HG02973 (cell line): ENCODE results near the gene CLEC11A.

Experiments used
- ATAC-seq: cut with Tn5 transposase; IDR thresholded peaks from one replicate; pipeline ENCODE4 v1.9.1; 2021; ENCODE audit warnings: moderate library complexity; ENCODE audit not compliant: unreplicated experiment

CLEC11A gene, protein sequence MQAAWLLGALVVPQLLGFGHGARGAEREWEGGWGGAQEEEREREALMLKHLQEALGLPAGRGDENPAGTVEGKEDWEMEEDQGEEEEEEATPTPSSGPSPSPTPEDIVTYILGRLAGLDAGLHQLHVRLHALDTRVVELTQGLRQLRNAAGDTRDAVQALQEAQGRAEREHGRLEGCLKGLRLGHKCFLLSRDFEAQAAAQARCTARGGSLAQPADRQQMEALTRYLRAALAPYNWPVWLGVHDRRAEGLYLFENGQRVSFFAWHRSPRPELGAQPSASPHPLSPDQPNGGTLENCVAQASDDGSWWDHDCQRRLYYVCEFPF

DNA sequence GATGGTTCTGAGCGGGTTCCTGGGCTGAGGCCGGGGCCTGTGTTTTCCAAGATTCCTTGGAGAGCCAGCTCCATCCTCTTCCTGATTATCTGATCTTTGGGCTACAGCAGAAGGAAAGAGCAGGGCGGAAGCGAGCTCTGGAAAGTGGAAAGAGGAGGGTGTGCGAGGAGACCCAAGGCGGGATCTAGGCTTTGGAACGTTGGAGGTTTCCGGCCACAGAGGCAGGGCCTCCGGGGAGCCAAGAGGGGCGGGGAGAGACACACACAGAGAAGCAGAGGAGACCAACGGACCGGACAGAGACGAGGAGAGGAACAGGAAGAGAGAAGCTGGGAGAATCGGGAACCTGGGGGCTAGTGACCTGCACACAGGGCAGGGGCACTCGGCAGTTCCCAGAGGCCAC lies at the start of gene CLEC11A:
Gene CLEC11A, plus strand, starts transcription at position 296 of the 400 bp plus-strand sequence. CDS start 162 bp downstream, outside the sequence.
- ATAC-seq: no peak

DNA sequence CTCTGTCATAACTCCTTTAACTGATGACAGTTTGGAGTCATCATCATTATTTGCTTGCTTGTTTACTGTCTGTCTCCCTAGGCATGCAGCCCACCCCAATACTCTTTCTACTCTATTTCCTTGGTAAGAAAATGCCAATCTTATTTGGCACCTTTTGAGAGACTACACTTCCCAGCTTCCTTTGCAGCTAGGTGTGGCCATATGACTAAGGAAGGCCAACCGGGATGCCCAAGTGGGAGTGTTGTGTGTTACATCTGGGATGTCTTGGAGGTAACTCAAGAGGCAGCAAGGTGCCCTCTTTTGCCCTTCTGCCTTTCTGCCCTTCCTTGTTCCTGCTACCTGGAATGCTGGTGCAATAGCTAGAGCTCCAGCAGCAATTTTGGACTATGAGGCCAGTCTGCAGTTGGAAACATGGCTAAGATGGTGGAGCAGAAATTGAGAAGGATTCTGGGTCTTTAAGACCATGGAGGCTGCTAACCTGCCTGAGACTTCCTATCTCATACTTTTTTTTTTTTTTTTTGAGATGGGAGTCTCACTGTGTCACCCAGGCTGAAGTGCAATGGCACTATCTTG lies 46.5 kb upstream of the CLEC11A start:
- ATAC-seq: no peak

DNA sequence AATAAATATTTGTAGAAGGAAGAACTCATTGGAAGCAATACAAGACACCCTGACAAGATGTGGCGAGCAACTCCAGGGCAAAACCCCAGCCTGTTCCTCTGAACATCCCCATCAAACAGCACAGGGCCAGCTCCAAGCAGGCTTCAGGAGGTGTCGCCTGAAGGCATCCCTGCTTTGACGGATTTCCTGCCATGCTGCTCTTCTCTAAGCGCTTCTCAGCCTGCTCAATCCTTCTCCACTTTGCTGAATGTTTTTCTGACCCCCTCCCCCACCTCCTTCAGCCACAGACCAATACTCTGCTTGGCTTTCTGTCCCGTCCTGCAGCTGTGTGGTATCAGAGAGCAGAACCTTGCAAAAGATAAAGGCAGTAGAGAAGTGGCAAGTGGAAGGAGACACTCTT lies 45.5 kb upstream of the CLEC11A start:
- ATAC-seq: no peak

DNA sequence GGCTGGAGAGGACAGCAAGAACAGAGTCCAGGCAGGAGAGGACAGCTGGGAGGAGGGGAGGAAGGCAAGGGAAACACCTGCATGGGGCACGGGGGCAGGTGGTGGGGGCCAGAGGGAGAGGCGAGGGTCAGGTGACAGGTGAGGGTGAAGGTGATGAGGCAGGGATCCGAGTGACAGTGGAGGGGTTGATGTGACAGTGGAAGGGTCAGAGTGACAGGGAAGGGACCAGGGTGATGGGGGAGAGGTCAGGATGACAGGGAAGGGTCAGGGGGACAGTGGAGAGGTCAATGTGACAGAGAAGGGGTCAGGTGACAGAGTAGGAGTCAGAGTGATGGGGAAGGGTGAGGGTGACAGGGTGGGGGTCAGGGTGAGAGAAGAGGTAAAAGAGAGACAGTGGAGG lies 44.8 kb upstream of the CLEC11A start:
- no peak for ATAC-seq

DNA sequence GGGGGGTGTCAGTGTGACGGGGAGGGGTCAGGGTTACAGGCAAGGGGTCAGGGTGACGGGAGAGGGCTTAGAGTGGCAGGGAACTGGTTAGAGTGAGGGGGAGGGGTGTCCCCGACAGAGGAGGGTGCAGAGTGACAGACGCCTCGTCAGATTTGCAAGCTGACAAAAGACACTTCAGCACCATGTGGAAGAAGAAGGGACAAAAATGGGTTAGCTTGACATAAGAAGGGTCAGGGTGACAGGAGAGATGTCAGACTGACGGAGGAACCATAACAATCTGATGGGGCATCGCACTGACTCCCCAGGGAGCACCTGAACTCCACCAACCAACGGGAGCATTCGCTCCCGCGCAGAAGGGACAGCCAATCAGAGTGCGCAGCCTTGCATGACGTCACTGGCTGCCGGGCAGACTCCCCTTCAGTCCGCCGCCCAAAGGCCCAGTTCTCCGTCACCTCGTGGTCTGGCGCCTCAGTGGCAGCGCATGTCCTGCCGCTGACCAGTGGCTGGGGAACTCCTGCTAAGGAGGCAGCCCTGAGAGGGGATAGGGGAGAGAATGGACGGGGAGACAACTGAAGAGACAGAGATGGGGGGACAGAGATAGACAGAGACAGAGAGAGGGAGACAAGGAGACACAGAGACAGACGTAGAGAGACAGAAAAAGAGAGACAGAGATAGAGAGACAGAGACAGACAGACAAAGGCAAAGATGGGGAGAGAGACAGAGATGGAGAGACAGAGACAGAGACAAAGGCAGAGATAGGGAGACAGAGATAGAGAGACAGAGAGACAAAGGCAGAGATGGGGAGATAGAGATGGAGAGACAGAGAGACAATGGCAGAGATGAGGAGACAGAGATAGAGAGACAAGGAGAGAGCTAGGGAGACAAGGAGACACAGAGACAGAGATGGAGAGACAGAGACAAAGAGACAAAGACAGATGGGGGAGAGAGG lies 43.7 kb upstream of the CLEC11A start:
- ATAC-seq: no peak

DNA sequence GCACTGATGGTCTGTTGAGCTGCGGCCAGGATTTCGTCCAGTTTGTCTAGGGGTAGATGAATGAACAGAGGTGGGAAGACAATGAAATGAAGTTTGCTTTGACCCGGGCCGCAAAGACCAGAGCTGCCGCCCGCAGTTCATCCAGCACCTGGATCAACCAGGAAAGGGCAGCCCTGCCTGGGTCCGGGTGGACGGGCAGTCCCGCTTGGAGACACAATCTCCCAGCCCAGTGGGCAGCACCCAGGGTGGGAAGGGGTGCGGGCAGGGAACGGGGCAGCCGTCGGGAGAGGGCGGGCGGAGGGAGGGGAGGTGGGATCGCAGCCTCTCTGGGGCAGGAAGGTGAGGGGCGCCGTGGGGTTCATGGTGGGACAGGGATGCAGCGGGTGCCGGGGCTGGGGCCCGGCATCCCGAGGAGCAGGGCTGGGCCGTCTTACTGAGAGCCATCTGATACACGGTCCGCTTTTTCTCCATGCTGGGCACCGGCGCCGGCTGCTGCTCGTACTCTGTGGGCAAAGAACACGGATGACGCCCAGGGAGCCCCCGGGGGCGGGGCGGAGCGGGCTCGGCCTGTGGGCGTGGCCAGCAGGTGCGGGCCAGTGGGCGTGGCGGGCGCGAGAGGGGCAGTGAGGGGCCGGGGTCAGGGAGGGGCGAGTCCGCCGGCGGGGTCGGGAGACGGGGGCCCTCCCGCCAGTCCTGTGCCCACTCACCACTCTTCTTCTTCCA lies 36.7 kb upstream of the CLEC11A start:
- no peak for ATAC-seq

DNA sequence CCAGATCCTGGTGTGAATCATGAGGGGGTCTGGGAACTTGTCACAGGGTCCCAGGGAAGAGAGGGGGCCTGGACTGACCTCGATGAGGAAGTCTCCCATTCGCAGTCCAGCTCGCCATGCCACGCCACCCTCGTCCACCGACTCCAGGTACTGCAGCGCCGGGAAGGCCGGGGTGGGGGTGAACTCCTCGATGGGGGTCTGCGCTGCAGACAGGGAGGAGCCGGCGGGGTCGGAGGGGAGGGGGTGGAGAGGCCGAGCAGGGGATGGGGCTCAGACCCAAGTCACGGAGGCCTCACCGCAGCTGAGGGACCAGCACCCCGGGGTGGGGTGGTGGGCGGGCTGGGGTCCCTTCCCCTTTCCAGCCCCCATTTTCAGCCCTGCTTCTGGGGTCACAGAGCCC lies 34.4 kb upstream of the CLEC11A start:
- no peak for ATAC-seq

DNA sequence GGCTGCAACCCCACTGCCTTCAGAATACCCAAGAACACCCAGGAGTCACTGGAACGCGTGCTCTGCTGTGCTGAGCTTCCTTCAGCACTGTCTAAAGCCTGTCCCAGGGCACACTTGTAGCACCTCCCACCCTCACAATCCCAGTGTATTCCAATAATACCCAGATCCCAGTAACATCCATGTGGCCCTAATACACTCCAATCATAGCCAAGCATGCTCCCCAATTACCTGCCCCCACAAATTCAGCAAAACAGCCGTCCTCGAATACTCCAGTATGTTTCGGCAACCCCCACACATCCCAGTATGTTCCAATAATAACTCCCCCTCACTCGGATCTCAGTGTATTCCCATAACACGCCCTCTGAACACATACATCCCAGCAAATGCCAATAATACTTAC lies 32.7 kb upstream of the CLEC11A start:
- ATAC-seq: no peak

DNA sequence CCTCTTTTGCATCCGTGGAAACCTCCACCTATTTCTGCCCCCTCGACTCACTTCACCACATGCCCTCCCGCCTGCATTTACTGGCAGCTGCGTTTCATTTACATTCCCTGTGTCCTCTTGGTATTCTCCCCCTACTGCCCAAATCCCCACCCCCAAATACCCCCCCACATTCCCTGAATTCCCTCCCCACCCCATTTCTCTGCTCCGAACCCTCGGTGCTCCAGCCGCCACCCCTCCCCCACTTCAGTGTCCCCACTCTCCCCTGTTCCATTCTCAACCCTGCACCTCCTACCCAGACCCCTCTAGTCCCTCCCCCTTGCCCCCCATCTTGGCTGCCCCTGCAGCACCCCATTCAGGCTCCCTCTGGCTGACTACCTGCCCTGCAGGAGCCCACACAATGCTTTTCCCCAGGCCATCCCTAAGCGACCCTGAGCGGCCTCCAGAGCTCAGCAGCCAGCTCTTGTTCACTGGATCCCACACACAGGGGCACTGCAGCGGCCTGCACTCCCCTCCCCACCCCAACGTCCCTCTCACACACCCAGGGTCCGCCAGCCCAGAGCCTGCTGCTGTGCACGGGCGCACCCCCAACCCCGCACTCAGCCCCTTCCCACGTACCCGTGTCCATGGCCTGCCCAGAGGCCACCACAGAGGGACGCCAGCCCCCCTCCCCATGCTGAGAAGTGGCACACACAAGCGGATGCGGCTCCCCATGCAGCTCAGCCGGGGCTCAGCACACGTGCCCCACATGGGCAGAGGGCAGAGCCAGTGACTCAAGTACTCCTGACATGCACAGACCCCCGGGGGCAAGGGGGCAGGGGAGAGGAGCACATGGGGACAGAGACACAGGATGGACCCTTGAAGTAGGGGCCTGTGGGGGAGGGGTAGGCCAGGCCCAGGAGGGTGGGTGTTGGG lies 29.8 kb upstream of the CLEC11A start:
- ATAC-seq: no peak

DNA sequence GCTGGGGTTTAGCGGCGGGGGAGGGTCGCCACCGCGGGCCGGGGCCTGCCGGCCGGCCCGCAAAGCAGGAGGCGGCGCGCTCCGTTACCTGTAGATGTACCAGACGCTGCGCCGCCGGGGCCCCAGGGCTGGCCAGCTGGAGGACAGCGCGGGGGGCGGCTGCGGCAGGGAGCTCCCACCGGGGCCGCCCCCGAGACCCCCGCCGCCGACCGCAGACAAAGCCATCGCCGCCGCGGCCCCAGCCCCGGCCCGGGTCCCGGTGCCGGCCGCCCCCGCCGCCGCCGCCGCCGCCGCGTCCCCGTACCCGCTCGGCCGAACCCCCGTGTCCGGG lies 28.4 kb upstream of the CLEC11A start:
- ATAC-seq: no peak

DNA sequence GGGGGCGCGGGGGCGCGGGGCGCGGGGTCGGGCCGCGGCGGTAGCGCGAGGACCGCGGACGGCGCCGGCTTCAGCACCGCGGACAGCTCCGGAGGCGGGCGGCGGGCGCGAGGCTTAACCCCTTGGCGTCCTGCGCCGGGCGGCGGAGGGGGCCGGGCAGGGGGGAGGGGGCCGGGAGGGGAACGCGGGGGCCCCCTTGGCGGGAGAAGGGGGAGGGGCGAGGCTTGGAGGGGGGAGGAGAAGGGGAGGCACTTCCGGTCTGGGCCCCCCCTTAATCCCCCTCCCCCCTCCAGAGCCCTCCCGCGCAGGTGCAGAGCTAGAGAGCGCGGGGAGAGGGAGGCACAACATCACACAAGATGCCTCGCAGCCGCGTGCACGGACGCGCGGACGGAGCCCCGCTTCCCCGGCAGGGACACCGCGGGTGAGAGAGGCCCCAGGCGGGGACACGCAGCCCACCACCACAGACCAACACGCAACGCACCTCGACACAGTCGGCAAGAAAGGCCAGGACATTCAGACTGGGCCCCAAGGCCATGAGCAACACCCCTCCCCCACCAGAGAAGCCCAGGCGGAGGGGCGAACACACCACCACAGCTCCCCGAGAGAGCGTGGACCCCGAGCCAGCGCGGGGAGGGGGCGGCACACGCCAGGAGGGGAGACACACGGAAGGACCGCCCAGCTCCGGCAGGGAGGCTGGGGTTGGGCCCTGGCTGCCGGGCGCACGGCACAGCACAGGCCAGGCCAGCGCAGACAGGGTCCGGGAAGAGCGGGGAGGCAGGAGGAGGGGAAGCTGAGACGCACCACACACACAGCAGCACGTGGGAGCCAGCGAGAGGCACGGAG lies 27.7 kb upstream of the CLEC11A start:
- no peak for ATAC-seq

DNA sequence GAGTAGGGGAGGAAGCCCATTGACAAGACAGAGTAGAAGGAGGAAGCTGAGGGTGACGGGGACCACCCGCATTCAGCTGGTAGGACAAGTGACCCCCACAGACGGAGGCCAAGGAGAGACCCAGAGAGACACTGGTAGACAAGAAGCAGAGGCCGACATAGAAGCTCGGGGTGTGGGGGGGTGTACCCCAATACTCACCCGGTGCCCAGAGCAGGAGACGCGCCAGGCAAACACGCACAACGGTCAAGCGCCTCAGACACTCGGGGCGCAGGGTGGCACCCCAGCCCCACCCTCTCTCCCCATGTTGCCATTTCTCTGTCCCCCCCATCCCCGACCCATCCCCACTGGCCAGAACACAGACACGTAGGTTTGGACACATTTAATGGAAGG lies 27.1 kb upstream of the CLEC11A start:
- no peak for ATAC-seq

DNA sequence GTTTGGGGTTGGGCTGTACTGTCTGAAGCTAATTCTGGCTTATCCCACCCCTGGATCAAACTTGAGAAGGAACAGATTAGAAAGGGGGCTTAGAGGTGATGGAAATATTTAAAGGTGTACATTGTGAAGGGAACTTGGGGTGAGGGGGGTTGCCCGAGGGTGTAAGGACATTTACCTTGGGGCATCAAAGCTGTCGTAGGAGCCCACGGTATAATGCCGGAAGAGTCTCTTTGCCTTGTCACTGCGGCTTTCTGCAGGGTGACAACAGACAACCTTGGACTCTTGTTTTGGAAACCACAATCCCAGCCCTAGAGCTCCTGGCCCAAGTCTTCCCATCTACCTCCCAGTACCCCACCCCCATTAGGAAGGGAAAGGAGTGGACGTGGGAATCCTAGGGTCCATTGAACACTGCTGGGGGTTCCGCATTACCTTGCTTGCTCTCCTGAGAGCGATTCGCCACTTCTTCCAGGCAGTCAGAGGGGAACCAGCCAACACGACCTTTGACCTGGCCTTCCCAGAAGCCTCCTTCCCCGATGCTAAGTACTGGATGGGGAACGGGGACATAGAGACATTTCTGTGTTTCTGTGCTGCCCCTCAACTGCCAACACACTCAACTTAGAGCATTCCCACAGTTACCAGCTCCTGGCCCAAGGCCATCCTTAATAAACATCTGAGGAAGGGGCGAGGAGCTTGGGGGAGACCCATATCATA lies 25.6 kb upstream of the CLEC11A start:
- ATAC-seq: no peak

DNA sequence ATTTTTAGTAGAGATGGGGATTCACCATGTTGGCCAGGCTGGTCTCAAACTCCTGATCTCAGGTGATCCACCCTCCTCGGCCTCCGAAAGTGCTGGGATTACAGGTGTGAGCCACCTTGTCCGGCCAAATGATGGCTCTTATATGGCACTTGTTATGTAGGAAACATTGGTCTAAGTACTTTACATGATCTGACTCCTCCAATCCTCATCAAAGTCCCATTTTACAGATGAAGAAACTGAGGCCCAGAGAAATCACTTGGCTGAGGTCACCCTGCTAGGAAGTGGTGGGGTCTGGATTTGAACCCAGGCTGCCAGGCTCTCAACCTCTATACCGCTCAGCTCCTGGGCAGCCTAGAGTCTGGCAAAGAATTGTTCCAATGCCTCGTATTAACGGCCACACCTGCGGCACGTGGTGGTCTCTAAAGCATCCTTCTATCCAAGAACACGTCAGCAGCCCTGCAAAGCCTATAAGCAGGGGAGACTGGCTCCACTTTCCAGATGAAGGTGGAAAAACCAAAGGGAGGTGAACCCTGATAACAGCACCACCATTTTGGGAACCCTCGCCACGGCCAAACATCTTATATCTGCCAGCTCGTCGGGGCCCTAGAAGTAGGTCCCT lies 21.7 kb upstream of the CLEC11A start:
- ATAC-seq: no peak

DNA sequence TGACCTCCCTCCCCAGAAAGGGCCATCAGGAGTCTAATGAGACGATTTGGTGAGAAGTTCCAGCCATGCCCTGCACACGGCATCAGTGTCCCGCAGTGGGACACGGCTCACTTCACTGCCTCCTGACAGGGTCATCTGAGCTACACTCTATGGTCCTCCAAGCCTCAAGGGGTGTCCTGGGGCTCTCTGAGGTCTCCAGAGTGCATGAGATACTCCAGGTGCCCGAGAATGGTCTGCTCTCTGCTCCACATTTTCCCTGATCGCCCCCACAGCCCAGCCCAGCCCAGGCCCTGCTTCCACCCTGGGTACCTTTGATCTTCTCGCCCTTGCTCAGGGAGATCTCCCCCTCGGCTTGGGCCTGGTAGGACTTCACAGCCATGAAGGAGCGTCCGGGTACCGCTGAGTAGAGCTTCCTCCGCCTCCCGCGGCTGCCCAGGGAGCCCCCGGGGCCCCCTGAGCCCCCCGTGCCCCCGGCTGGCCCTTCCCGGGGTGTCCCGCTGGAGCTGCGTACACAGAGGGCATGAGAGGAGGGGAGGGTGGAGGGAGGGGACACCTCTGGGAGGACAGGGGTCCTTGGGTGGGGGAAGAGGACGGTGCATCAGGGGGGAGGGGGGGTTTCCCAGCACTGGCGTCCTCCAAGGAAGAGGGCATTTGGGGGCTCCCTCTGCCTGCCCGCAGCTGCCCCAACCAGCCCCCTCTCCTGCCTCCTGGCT lies 20.9 kb upstream of the CLEC11A start:
- no peak for ATAC-seq

DNA sequence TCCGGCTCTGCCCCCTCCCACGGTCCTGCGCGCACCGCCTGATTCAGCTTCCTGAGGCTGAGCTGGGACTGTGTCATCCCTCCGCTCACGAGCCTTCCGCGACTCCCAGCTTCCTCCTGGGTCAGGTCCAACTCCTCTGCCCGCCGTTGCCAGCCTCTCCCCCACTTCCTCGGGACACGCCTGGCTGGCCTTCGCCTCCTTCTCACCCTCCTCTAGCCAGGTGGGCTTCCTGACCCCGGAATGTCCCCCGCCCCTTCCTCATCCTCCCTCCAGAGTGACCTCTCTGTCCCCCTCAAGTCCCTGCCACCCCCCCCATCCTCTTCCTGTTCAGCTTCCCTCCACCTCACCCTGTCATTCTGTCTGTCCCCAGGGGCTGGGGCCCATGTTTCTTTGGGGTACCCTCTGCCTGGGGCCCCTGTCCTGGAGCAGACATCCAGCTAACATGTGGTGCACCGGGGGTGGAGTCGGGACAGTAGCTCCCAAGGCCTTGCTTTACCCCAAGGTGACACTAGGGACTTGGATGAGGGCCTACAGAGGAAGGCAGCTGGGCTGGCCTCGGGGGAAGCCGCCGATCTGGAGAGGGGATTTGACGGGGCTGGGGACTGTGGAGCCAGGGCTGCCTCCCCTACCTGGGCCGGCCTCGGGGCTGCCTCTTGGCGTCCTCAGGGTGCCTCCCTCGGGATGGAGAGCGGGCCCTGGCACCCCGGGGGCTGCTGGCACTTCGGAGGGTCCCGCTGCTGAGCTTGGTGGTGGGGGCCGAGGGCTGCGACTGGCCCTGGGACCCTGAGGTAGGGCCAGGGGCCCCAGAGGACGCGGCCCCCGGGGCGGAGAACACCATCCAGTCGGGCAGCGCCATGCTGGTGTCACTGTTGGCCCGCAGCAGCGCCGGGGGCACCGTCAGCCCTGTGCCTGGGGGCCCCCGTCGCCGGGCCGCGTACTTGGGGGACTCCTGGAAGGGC lies 20.0 kb upstream of the CLEC11A start:
- ATAC-seq: no peak
